RPMI7951 (cell line): ENCODE results near the gene RNLS. TPM values are rescaled to one million over a fixed set of nuclear protein-coding genes. Genes with fewer than 3 reads are reported as not detected.
"Not testable (repeated sequence)": the region's sequence is repeated elsewhere in the genome, so short reads cannot be mapped to it uniquely, and the experiment has no call there.

ENCODE experiments used
- DNase-seq: peaks from one replicate; pipeline ENCODE4 v3.0.0-alpha.2; 2012; ENCODE audit warnings: low read depth
- total RNA-seq: library from RNA; depleted of rRNA; stranded (reverse); fragments of >200 nt; shearing (Covaris generic); gene quantifications from 2 replicates; pipeline ENCODE4 v1.2.3, GENCODE V29; 2014

RNLS gene
- total RNA-seq, 1 experiment from 2014 or later, result 15.7 TPM

DNA sequence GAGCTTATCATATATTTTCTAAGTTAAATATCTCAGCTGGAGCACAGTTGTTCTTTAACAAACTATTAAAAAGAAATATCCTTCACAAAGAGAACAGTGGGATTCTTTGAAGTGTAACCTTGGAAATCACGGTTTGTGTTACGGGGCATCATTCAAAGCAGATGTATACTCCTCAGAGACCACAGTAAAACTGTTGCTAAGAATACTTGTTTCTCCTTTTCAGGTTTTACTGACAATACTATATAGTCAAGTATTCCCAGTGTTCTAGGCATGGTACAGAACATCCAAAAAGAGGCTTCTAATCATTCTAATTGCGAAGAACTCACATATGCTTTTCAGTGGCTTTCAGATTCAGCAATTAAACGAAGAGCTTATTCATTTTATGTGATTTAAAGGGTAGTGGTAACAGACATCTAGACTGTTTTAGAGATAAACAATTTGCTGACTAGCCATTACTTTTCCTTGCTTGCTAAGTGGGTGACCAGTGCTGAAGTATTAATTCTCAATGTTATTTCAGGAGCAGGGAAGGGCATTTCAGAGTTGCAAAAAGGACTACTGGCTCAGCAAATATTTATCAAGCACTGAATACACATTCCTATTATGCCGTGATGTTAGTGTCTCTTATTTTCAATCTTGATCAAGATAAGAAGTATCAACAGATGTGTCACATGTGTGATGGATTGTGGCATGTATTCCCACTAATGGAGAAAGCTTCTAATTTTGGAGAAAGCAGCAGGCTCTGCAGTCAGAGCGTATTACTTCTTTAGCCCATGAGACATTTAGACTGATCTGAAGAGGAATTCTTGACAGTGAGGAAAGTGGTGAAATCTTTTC is 236.8 kb downstream of the RNLS start:
- no peak for DNase-seq

DNA sequence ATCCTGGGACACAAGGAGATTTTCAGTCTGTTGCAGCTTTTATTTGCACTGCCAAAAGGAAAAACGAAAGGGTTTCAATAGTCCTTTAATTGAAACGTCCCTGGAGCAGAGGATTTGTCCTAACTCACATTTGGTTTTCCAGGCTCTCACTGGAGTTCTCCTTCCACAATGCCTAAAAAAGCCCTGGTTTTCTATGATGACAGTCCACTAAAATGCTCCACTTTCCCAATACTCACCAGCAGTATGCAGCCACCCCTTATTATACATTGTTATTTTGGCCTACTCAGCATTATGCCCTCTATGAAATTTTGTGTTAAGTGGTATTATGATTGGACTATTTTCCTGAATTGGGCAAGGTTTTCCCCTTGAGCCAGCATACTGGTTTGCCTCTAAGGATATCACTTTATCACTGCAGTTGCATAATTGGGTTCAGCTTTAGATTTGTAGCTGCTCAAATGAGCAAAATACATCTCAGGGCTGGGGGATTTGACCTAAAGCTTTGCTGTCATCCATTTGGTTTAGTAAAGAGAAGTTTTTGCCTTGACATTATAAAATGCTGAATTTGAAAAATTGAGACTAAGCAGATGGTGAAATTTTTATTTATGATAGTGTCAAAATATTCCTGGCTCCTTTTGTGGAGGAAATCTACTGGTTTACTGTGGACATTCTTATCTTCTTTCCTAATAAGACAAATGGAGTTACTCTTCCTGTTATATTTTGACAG is 239.2 kb downstream of the RNLS start:
- peak; percentile 7 for DNase-seq

GRCh38 chr10:88342733-88343310 is 240.3 kb downstream of the RNLS start:
- peak; percentile 6 for DNase-seq

GRCh38 chr10:88337134-88337533 is 246.0 kb downstream of the RNLS start:
- DNase-seq, result no peak

GRCh38 chr10:88336334-88336733 is 246.8 kb downstream of the RNLS start:
- no peak for DNase-seq

DNA sequence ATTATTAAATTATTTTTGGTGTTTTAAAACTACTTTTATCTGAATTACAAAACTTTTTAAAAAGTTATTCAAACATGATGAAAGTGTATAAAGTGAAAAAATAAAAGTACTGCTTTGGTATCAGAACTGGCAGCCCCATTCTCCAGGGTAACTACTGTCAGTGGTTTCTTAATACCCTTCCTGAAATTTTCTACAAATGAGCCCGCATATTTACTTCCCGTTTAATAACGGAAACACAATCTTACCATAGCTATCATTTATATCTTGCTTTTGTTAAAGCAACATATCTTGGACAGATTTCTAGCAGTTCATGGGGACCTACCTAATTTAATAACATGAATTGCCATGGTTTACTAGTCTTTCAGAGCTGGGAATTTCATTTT is 249.9 kb downstream of the RNLS start:
- DNase-seq, result no peak

DNA sequence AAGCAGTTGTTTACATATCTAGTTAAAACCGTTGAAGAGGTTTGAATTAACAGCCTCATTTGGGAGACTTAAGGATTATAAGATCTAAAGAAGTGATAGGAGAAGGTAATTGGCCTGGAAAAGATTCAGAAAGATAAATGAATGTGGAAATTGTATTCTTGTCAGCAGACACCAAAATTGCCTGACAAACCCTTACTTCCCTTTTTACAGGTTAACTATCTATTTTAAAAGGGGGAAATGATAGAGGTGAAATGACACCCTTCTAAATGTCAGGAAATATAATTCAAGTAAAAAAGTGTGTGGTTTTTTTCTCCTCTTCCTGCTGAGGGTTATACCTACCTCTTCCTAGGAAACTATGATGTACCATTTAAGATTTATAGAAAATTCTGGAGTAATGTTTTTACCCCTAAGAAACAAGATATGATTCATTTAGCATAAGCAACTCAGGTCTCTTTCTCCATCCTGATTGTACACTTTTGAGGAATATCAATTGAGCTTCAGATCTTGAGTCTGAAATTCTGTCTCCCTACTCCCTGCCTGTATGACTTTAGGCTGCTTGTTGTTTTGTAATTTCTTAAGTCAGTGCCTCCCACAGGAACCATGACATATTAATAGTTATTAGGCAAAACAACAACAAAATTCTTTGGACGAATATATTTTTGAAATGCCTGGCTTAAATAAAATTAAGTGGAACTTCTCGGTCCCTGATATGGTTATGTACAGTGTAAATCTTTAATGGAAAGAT is 250.4 kb downstream of the RNLS start:
- no peak for DNase-seq

- DNase-seq, result peak; percentile 80
These were observed 252.9 kb downstream of the RNLS start for GRCh38 chr10:88330174-88330573.

GRCh38 chr10:88322324-88323063 is 260.6 kb downstream of the RNLS start:
- no peak for DNase-seq

- no peak for DNase-seq
These were observed 263.1 kb downstream of the RNLS start for GRCh38 chr10:88319960-88320517.

- DNase-seq, result no peak
These were observed 264.3 kb downstream of the RNLS start for GRCh38 chr10:88318803-88319202.

GRCh38 chr10:88317099-88317498 is 266.0 kb downstream of the RNLS start:
- no peak for DNase-seq

DNA sequence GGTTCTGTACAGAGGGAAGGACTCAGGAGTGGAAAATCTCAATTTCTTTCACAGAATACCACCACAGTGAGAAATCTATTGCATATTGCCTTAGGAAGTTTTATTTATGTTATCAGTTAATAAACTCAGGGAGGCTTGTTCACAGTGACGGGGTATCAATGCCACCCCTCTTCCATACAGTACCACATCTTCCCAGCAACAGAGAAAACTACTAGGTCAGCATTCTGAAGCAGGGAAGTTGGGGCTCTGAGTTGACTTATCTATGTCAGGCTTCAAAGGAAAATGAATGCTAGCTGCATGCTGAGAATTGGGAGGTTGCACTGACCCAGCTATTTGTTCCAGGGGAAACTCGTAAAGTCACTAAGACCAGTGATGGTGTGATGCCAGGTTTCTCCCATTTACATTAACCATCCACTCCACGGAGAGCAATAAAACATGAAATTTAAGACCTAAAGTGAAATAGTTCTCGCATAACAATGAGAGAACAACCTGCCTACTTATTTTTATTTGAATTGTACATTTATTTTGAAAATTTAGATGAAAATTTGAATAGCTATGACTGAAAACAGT is 266.7 kb downstream of the RNLS start:
- DNase-seq, result no peak

- peak; percentile 21 for DNase-seq
These were observed 267.4 kb downstream of the RNLS start for GRCh38 chr10:88315755-88316154.

DNA sequence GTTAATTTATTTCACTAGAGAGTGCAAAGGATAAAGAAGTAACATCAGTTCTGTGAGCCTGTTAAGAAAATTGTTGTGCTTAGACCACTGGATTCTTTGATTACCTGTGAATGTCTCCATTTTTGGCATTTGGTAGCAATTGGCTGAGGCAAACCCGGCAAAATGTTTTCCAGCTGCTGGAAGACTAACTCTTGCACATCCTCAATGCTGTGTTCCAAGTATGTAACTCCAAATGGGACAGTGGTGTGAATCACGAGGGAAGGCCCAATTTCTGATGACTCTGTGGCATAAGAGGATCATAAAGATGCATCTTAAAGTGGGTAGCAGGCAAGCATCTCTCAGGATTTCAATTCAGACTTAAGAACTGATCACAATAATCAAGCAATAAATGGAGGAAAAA is 268.8 kb downstream of the RNLS start:
- no peak for DNase-seq

DNA sequence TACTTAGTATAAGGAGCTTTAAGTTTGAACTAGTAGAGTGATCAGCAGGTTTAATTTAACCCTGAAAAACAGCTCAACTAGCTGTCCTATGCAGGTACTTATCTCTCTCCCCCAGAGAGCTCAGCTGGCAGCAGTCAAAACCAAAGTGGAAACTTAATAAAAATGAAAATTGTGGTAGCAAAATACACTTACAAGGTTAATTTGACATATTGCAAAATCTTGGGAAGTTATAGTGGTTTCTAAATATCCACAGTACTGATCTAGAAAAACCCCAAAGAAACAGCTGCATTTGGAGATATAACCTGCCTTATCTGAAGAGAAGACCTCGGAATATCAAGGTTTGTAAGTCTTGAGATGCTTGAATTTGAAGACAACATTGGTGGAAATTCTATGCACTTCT is 269.2 kb downstream of the RNLS start:
- DNase-seq, result no peak

- DNase-seq, result no peak
These were observed 270.3 kb downstream of the RNLS start for GRCh38 chr10:88312855-88313254.

DNA sequence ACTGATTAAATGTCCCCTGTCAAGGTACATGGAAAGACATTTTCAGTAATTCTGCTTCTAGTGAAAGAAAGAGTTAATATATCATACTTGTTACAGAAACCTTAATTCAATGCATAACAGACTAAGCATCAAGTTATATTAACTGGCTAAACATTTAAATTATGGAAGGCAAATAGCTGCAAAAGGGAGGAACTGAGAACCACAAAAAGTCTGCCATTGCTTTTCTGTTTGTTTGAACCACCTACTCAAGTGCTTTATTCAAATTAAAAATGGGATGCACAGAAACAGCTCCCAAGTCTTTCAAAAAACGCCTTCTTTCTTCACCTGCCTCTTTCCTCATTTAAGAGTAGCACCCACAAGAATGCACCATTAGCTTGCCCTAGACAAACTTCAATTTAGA is 271.9 kb downstream of the RNLS start:
- DNase-seq, result no peak

DNA sequence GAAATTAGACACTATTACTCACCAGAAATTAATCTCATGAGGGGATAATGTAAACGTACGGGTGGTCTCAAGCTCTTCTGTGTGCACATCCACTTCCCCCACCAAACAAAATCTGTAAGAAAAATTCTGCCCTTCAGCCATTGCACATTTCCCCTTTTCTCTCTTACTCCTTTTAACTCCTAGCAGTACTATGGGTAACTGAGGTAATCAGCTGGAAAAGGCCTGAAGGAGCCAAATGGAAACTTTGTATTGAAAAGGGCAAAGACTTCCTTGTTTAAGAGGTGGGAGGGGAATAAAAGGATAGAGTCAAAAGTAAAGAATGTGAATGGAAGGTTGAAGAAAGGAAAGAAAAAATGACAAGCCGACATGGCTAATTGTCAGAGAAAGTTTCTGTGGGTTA is 273.8 kb downstream of the RNLS start:
- DNase-seq, result no peak

- DNase-seq, result not testable (repeated sequence)
These were observed 274.8 kb downstream of the RNLS start for GRCh38 chr10:88308361-88308760.

GRCh38 chr10:88299787-88300186 is 283.3 kb downstream of the RNLS start:
- DNase-seq, result no peak
